H1 (cell line): ENCODE measurements around the gene ANKRD7. TPM values are rescaled to one million over a fixed set of nuclear protein-coding genes. Genes with fewer than 3 reads are reported as not detected.

Source experiments
- CHD7 ChIP-seq: fragments of 300-600 bp; sonication (generic); IDR thresholded peaks from 2 replicates; pipeline ENCODE4 v1.7.1; 2012; ENCODE audit warnings: low read length, moderate library complexity, mild to moderate bottlenecking, inconsistent platforms; ENCODE audit not compliant: insufficient replicate concordance
- polyA plus RNA-seq, 7 experiments: library from polyadenylated mRNA; depleted of rRNA in 3 of 7; stranded (reverse) in 5 of 7; unstranded in 2 of 7; fragments of >200 nt in 5 of 7; fragments of 200-250 nt in 2 of 7; gene quantifications; 1 replicate in 5 of 7; 2 replicates in 1 of 7; 4 replicates in 1 of 7; pipeline versions ENCODE4 v1.2.1 to v1.2.3, GENCODE V29; 2011 to 2013; ENCODE audit warnings: missing spikeins in 2 of 7, mixed read lengths in 2 of 7
- total RNA-seq: library from RNA; stranded (reverse); fragmentation: NEBNext Ultra II Directional; extraction: Animal tissue kit (Norgen Biotek cat#: 25700); gene quantifications from 2 replicates; pipeline ENCODE4 v1.2.1, GENCODE V29; 2021

The ANKRD7 gene
- total and polyA plus RNA-seq, 2 of the 8 experiments (the other 6 are each of a cell fraction or from before 2014, with no cell fraction given): not detected

GRCh38 chr7:118179191-118179590 lies 45.3 kb upstream of the ANKRD7 start (continued):
- no peak for TF ChIP-seq CHD7
